Ishikawa (cell line): ENCODE results near the gene CDC23.

Source experiments
- CEBPB ChIP-seq: IDR thresholded peaks from 2 replicates; pipeline ENCODE4 v1.6.1; 2012
- RAD21 ChIP-seq: IDR thresholded peaks from 2 replicates; pipeline ENCODE4 v1.6.1; 2012; ENCODE audit warnings: low read depth
- TAF1 ChIP-seq: IDR thresholded peaks from 2 replicates; pipeline ENCODE4 v1.6.1; 2012; ENCODE audit warnings: low read depth, mild to moderate bottlenecking
- TF ChIP-seq, protein P1 (sequence below): IDR thresholded peaks from 2 replicates; pipeline ENCODE4 v1.6.1; 2012; ENCODE audit warnings: low read depth, mild to moderate bottlenecking
- TF ChIP-seq, protein P2 (sequence below): IDR thresholded peaks from 2 replicates; pipeline ENCODE4 v1.6.1; 2012

DNA sequence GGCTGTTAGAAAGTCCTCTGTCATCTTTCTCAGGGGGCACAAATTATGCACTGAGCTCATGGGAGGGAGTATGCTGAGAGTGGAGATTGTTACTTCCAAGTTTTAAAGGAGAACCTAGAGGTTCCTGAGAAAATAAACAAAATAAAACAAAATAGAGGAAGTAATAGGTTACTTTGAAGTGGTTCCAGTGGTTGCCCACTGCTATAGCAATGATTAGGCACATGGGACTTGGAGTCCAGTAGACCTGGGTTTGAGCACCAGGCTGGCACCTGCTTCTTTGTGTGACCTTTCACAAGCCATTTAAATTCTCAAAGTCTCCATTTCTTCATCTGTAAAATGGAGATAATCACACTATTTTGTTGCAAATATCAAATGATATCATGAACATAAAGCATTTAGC, 13.8 kb upstream of the CDC23 start:
- TF ChIP-seq, protein P1, sequence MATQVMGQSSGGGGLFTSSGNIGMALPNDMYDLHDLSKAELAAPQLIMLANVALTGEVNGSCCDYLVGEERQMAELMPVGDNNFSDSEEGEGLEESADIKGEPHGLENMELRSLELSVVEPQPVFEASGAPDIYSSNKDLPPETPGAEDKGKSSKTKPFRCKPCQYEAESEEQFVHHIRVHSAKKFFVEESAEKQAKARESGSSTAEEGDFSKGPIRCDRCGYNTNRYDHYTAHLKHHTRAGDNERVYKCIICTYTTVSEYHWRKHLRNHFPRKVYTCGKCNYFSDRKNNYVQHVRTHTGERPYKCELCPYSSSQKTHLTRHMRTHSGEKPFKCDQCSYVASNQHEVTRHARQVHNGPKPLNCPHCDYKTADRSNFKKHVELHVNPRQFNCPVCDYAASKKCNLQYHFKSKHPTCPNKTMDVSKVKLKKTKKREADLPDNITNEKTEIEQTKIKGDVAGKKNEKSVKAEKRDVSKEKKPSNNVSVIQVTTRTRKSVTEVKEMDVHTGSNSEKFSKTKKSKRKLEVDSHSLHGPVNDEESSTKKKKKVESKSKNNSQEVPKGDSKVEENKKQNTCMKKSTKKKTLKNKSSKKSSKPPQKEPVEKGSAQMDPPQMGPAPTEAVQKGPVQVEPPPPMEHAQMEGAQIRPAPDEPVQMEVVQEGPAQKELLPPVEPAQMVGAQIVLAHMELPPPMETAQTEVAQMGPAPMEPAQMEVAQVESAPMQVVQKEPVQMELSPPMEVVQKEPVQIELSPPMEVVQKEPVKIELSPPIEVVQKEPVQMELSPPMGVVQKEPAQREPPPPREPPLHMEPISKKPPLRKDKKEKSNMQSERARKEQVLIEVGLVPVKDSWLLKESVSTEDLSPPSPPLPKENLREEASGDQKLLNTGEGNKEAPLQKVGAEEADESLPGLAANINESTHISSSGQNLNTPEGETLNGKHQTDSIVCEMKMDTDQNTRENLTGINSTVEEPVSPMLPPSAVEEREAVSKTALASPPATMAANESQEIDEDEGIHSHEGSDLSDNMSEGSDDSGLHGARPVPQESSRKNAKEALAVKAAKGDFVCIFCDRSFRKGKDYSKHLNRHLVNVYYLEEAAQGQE, result no peak
- TF ChIP-seq, protein P2, sequence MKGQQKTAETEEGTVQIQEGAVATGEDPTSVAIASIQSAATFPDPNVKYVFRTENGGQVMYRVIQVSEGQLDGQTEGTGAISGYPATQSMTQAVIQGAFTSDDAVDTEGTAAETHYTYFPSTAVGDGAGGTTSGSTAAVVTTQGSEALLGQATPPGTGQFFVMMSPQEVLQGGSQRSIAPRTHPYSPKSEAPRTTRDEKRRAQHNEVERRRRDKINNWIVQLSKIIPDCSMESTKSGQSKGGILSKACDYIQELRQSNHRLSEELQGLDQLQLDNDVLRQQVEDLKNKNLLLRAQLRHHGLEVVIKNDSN, result no peak
- TF ChIP-seq TAF1 (no peak), CEBPB (no peak), RAD21 (no peak)
